NT2/D1 (cell line): Measurements from ENCODE around the gene C19orf38.
A peak's percentile ranks its signal among the peaks of the same experiment; 100 is the strongest.

ENCODE experiments used
- DNase-seq: peaks from one replicate; pipeline ENCODE4 v3.0.0-alpha.2; 2011; ENCODE audit warnings: low read depth, low spot score
- H3K27me3 ChIP-seq: 2 replicates; pipeline ENCODE4 v1.6.0; 2011; ENCODE audit warnings: mild to moderate bottlenecking; ENCODE audit not compliant: insufficient read length, insufficient read depth
- H3K36me3 ChIP-seq: 2 replicates; pipeline ENCODE4 v1.6.1; 2011; ENCODE audit warnings: mild to moderate bottlenecking, low read length, mixed read lengths; ENCODE audit not compliant: insufficient read depth, insufficient read length
- H3K4me1 ChIP-seq: 2 replicates; pipeline ENCODE4 v1.5.1; 2011; ENCODE audit not compliant: insufficient read depth, insufficient read length
- H3K4me3 ChIP-seq: 2 replicates; pipeline ENCODE4 v1.5.1; 2011; ENCODE audit warnings: low read depth; ENCODE audit not compliant: insufficient read length
- H3K9ac ChIP-seq: 2 replicates; pipeline ENCODE4 v1.6.0; 2011; ENCODE audit warnings: low read depth; ENCODE audit not compliant: insufficient read length
- H3K9me3 ChIP-seq: 2 replicates; pipeline ENCODE4 v1.5.1; 2011; ENCODE audit warnings: mild to moderate bottlenecking, low read length; ENCODE audit not compliant: insufficient read depth
- SUZ12 ChIP-seq: IDR thresholded peaks from 2 replicates; pipeline ENCODE4 v1.6.1; 2011; ENCODE audit not compliant: insufficient read length, insufficient read depth; ENCODE audit errors: extremely low read depth
- YY1 ChIP-seq: IDR thresholded peaks from 2 replicates; pipeline ENCODE4 v1.6.1; 2011; ENCODE audit not compliant: insufficient read length, insufficient read depth
- ZNF274 ChIP-seq: IDR thresholded peaks from 2 replicates; pipeline ENCODE4 v1.6.1; 2011; ENCODE audit warnings: mild to moderate bottlenecking, low read depth, low read length

The C19orf38 gene

DNA sequence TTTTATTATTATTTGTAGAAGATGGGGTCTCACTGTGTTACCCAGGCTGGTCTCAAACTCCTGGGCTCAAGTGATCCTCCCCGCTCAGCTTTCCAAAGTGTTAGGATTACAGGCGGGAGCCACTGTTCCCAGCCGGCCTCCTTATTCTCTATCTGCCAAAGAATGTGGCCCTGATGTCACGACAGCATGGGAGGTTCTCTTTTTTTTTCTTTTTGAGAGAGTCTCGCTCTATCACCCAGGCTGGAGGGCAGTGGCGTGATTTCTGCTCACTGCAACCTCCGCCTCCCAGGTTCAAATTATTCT, 46.6 kb downstream of the C19orf38 start:
- peaks cover 46% of the 10 kb centered on the region for H3K4me1 ChIP-seq

GRCh38 chr19:10895363-10895762, 47.1 kb downstream of the C19orf38 start:
- Histone ChIP-seq H3K4me3 (no peak overlapping the region), H3K27me3 (no peaks in the 10 kb centered on the region), H3K9me3 (no peaks in the 10 kb centered on the region), H3K36me3 (peaks cover 12% of the 10 kb centered on the region), H3K4me1 (peaks cover 46% of the 10 kb centered on the region), H3K9ac (no peak overlapping the region)
- TF ChIP-seq YY1, result no peak
- no peak for TF ChIP-seq SUZ12
- no peak for TF ChIP-seq ZNF274
- no peak for DNase-seq

More for the DNA sequence above, 46.6 kb downstream of the C19orf38 start:
- Histone ChIP-seq H3K4me3 (no peak overlapping the region), H3K27me3 (no peaks in the 10 kb centered on the region), H3K9me3 (no peaks in the 10 kb centered on the region), H3K36me3 (peaks cover 12% of the 10 kb centered on the region), H3K9ac (no peak overlapping the region)
- TF ChIP-seq SUZ12 (no peak), ZNF274 (no peak), YY1 (no peak)
- no peak for DNase-seq

DNA sequence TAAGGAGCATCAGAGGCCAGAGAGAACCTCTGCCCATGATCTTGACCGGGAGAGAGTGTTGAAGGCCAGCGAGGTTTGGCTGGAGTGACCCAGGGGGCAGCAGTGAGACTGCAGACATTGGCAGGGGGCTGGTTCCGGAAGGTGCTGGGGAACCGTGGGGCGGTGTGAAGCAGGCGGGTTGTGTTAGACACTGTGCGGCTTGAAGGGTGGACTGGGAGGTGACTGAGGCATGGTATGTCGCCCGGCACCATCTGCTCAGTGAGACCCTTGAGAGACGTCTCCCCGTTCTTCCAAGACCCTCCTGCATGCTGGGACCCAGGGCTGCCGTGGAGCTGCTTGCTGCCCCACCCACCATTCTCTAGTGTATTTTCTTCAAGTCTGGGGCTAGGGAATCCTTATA, 47.7 kb downstream of the C19orf38 start:
- no peaks in the 10 kb centered on the region for H3K27me3 ChIP-seq
- H3K9ac ChIP-seq, result no peak overlapping the region
- H3K4me1 ChIP-seq, result peaks cover 44% of the 10 kb centered on the region
- TF ChIP-seq YY1, result no peak
- no peak for TF ChIP-seq ZNF274
- TF ChIP-seq SUZ12, result no peak
- no peak overlapping the region for H3K4me3 ChIP-seq
- H3K36me3 ChIP-seq, result peaks cover 12% of the 10 kb centered on the region
- H3K9me3 ChIP-seq, result no peaks in the 10 kb centered on the region
- DNase-seq, result no peak

- H3K36me3 ChIP-seq, result peaks cover 16% of the 10 kb centered on the region
- no peak for TF ChIP-seq YY1
- no peak for TF ChIP-seq SUZ12
- no peak for TF ChIP-seq ZNF274
- no peaks in the 10 kb centered on the region for H3K27me3 ChIP-seq
- H3K9ac ChIP-seq, result no peak overlapping the region
- H3K4me3 ChIP-seq, result no peak overlapping the region
- H3K4me1 ChIP-seq, result peaks cover 36% of the 10 kb centered on the region
- no peak for DNase-seq
- peaks cover 9% of the 10 kb centered on the region; the same call in 1 of the 2 replicates for H3K9me3 ChIP-seq
These were observed 48.8 kb downstream of the C19orf38 start for GRCh38 chr19:10896851-10897526.

DNA sequence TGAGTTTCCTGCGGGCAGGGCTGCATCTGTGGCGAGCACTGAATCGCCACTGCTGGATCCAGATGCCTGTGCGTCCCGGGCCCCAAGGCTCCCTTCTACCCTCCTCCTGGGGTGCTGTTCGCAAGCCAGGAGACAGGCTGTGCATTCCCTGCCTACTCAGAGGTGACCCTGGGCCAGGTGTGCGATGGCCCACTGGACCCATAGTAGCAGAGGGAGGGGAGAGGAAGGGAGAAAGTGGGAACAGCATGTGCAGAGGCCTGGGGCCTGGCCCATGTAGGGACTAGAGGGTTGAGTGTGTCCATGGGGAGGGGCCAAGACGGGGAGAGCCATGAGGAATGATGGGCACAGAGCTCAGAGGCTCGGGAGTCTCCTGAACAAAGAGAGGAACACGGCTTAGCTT, 50.4 kb downstream of the C19orf38 start:
- DNase-seq, result no peak
- Histone ChIP-seq H3K36me3 (peaks cover 15% of the 10 kb centered on the region), H3K9me3 (peaks cover 19% of the 10 kb centered on the region), H3K27me3 (no peaks in the 10 kb centered on the region), H3K9ac (peak overlapping the region; percentile 51), H3K4me3 (no peak overlapping the region), H3K4me1 (peaks cover 30% of the 10 kb centered on the region)
- no peak for TF ChIP-seq ZNF274
- no peak for TF ChIP-seq SUZ12
- TF ChIP-seq YY1, result no peak

GRCh38 chr19:10899151-10899653, 51.0 kb downstream of the C19orf38 start:
- H3K36me3 ChIP-seq, result peaks cover 13% of the 10 kb centered on the region
- peaks cover 19% of the 10 kb centered on the region for H3K9me3 ChIP-seq
- no peak overlapping the region for H3K4me3 ChIP-seq
- no peaks in the 10 kb centered on the region for H3K27me3 ChIP-seq
- peaks cover 24% of the 10 kb centered on the region for H3K4me1 ChIP-seq
- no peak for TF ChIP-seq SUZ12
- TF ChIP-seq ZNF274, result no peak
- no peak for TF ChIP-seq YY1
- no peak overlapping the region for H3K9ac ChIP-seq
- no peak for DNase-seq

DNA sequence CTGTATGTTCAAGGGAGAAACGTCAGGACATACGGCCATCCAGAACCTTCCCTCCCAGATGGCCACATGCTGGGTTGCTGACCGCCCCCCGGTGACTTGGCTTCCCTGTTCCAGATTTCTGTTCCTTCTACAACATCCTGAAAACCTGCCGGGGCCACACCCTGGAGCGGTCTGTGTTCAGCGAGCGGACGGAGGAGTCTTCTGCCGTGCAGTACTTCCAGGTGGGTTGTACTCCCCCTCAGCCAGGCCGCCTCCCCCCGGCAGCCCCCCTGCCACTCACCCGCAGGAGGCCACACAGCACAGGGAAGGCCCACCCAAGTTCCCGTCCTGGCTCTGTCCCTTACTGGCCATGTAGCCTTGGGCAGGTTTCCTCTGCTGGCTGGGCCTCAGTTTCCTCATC, 59.7 kb downstream of the C19orf38 start:
- no peaks in the 10 kb centered on the region for H3K4me1 ChIP-seq
- H3K36me3 ChIP-seq, result peaks cover 69% of the 10 kb centered on the region
- no peak overlapping the region for H3K9ac ChIP-seq
- no peak for DNase-seq
- no peak overlapping the region for H3K4me3 ChIP-seq
- peaks cover 3% of the 10 kb centered on the region for H3K9me3 ChIP-seq
- TF ChIP-seq SUZ12, result no peak
- TF ChIP-seq ZNF274, result no peak
- no peak for TF ChIP-seq YY1
- no peaks in the 10 kb centered on the region for H3K27me3 ChIP-seq
